K562 (cell line): Measurements from ENCODE around the gene ART4. TPM values are rescaled to one million over a fixed set of nuclear protein-coding genes. Genes with fewer than 3 reads are reported as not detected.

ENCODE experiments used
- CLOCK ChIP-seq: fragments of 250-450 bp; sonication (Bioruptor Pico); IDR thresholded peaks from 2 replicates; pipeline ENCODE4 v1.4.0; 2020; ENCODE audit warnings: mild to moderate bottlenecking, moderate library complexity, borderline replicate concordance
- COPS2 ChIP-seq: fragments of 450-650 bp; conservative IDR thresholded peaks from 2 replicates; pipeline ENCODE4 v1.6.1; 2016; ENCODE audit warnings: mild to moderate bottlenecking, moderate library complexity
- CREB1 ChIP-seq, 2 experiments: sonication (generic) in 1 of 2; formaldehyde crosslinking in 1 of 2; IDR thresholded peaks; 2 replicates each; pipeline versions ENCODE4 v1.6.1 to v1.8.0; 2012 to 2022; ENCODE audit warnings: inconsistent platforms in 1 of 2, mild to moderate bottlenecking in 1 of 2, missing genetic modification reagents in 1 of 2, moderate library complexity in 1 of 2
- EHMT2 ChIP-seq: fragments of 450-650 bp; IDR thresholded peaks from 2 replicates; pipeline ENCODE4 v1.6.1; 2018; ENCODE audit warnings: antibody characterized with exemption
- FOXJ2 ChIP-seq: fragments of 200-800 bp; sonication (Bioruptor generic); IDR thresholded peaks from 2 replicates; pipeline ENCODE4 v1.6.1; 2016; ENCODE audit warnings: missing genetic modification characterization, missing compliant biosample characterization
- HNRNPL ChIP-seq: fragments of 200-400 bp; formaldehyde crosslinking; IDR thresholded peaks from 2 replicates; pipeline ENCODE4 v1.6.1; 2017; ENCODE audit warnings: low read depth, mild to moderate bottlenecking, low read length
- KDM1A ChIP-seq, 2 experiments: fragments of 450-650 bp; IDR thresholded peaks; 2 replicates each; pipeline ENCODE4 v1.6.1; 2016; ENCODE audit warnings: mild to moderate bottlenecking in 2 of 2
- KLF10 ChIP-seq: fragments of 250-450 bp; sonication (Bioruptor Pico); IDR thresholded peaks from 2 replicates; pipeline ENCODE4 v1.6.1; 2021; ENCODE audit warnings: matching md5 sums
- KLF16 ChIP-seq: IDR thresholded peaks from 2 replicates; pipeline ENCODE4 v1.6.1; 2016; ENCODE audit warnings: antibody characterized with exemption
- MAZ ChIP-seq, 2 experiments: fragments of 450-650 bp in 1 of 2; sonication (generic) in 1 of 2; formaldehyde crosslinking; IDR thresholded peaks in 1 of 2; conservative IDR thresholded peaks in 1 of 2; 2 replicates each; pipeline versions ENCODE4 v1.4.0 to v1.5.0; 2020; ENCODE audit warnings: mild to moderate bottlenecking in 1 of 2, missing genetic modification reagents in 1 of 2
- MITF ChIP-seq: IDR thresholded peaks from 2 replicates; pipeline ENCODE4 v1.6.1; 2014; ENCODE audit warnings: antibody characterized with exemption
- PCBP2 ChIP-seq: fragments of 200-400 bp; formaldehyde crosslinking; IDR thresholded peaks from 2 replicates; pipeline ENCODE4 v1.6.1; 2018; ENCODE audit warnings: low read length, low read depth, mild to moderate bottlenecking, moderate library complexity; ENCODE audit not compliant: poor library complexity, severe bottlenecking
- SFPQ ChIP-seq: fragments of 200-400 bp; formaldehyde crosslinking; IDR thresholded peaks from 2 replicates; pipeline ENCODE4 v1.6.1; 2017; ENCODE audit warnings: mild to moderate bottlenecking, low read depth, low read length, moderate library complexity
- TCF3 ChIP-seq: sonication (generic); formaldehyde crosslinking; IDR thresholded peaks from 2 replicates; pipeline ENCODE4 v1.4.0; 2020; ENCODE audit warnings: mild to moderate bottlenecking, missing genetic modification reagents
- ZBTB49 ChIP-seq: sonication (generic); formaldehyde crosslinking; IDR thresholded peaks from 2 replicates; pipeline ENCODE4 v1.8.0; 2022; ENCODE audit warnings: missing genetic modification reagents, mild to moderate bottlenecking, borderline replicate concordance
- ZNF41 ChIP-seq: fragments of 250-450 bp; sonication (Bioruptor Pico); conservative IDR thresholded peaks from 2 replicates; pipeline ENCODE4 v1.4.0; 2020; ENCODE audit warnings: mild to moderate bottlenecking
- ZNF561 ChIP-seq: fragments of 450-650 bp; formaldehyde crosslinking; conservative IDR thresholded peaks from 2 replicates; pipeline ENCODE4 v1.4.0; 2020; ENCODE audit warnings: mild to moderate bottlenecking, moderate library complexity
- polyA plus RNA-seq, 8 experiments: library from polyadenylated mRNA; depleted of rRNA in 4 of 8; stranded (reverse) in 5 of 8; unstranded in 3 of 8; fragments of >200 nt; fragmentation: Nextera tagmentation in 2 of 8; fragmentation: Illumina TruSeq in 1 of 8; extraction: Ambion mirVana in 2 of 8; extraction: Trizol in 1 of 8; gene quantifications; 2 replicates each; pipeline versions ENCODE4 v1.2.1 to v1.2.3, GENCODE V29; 2011 to 2014; ENCODE audit warnings: inconsistent platforms in 1 of 8, missing spikeins in 1 of 8
- total RNA-seq, 7 experiments: library from RNA; depleted of rRNA in 6 of 7; stranded (reverse); fragments of >200 nt in 6 of 7; fragmentation: Illumina TruSeq in 2 of 7; extraction: Trizol in 2 of 7; gene quantifications; 2 replicates each; pipeline versions ENCODE4 v1.2.1 to v1.2.3, GENCODE V29; 2011 to 2021; ENCODE audit warnings: low replicate concordance in 1 of 7

ART4 gene
- total and polyA plus RNA-seq, 9 of the 15 experiments (the other 6 are each of a cell fraction or from before 2014, with no cell fraction given) = 0.07 TPM; not detected in 8

- TF ChIP-seq SFPQ = no peak
- TF ChIP-seq KLF10 = no peak
- TF ChIP-seq ZBTB49 = no peak
- TF ChIP-seq HNRNPL = no peak
- no peak for TF ChIP-seq PCBP2
- no peak for TF ChIP-seq MITF
- no peak for TF ChIP-seq COPS2
- TF ChIP-seq FOXJ2 (tag) = no peak
- peak in 1 of 2 experiments; percentile 32; a peak in 2 of 4 replicates for TF ChIP-seq MAZ (CRISPR knock-in tag; conservative IDR thresholded peaks at IDR 0.05 in 1 of 2, IDR thresholded peaks at IDR 0.05 in 1 of 2)
- TF ChIP-seq KLF16 = no peak
- no peak for TF ChIP-seq ZNF561
- TF ChIP-seq EHMT2 = no peak
- TF ChIP-seq CREB1 (IDR thresholded peaks at IDR 0.05) = peak; percentile 53; the same call in 1 of the 2 replicates
- no peak for TF ChIP-seq CREB1 (CRISPR knock-in tag; IDR thresholded peaks at IDR 0.05)
- no peak for TF ChIP-seq KDM1A (IDR thresholded peaks at IDR 0.05)
- no peak for TF ChIP-seq CLOCK
- no peak for TF ChIP-seq ZNF41 (CRISPR knock-in tag)
- TF ChIP-seq TCF3 (CRISPR knock-in tag) = no peak
These were observed 40.1 kb downstream of the ART4 start, which contains the start of the genes C12orf60 and WBP11 (continued) for GRCh38 chr12:14803011-14803829.
